Liver (tissue), 9 donors: ENCODE results near the gene ENTPD6. TPM values are rescaled to one million over a fixed set of nuclear protein-coding genes. Genes with fewer than 3 reads are reported as not detected.

Experiments
- DNase-seq: peaks from one replicate; pipeline ENCODE4 v3.0.0-alpha.2; 2017; ENCODE audit warnings: low spot score
- H3K27ac ChIP-seq, 2 donors: one replicate each; pipeline ENCODE4 v1.7.0; 2013; ENCODE audit warnings: inconsistent platforms in 2 of 2, low read length in 2 of 2, control low read depth in 1 of 2, low read depth in 1 of 2, mild to moderate bottlenecking in 1 of 2
- H3K27me3 ChIP-seq, 4 donors: one replicate each; pipeline versions ENCODE4 v1.6.1 to v1.7.0; 2013; ENCODE audit warnings: low read length in 3 of 4, inconsistent platforms in 1 of 4, mild to moderate bottlenecking in 1 of 4, moderate library complexity in 1 of 4; ENCODE audit not compliant: control insufficient read depth in 4 of 4, insufficient read depth in 4 of 4
- H3K36me3 ChIP-seq, 4 donors: one replicate each; pipeline versions ENCODE4 v1.6.1 to v1.7.0; 2013; ENCODE audit warnings: low read length in 3 of 4, mild to moderate bottlenecking in 3 of 4, low read depth in 1 of 4, moderate library complexity in 1 of 4; ENCODE audit not compliant: control insufficient read depth in 4 of 4, insufficient read depth in 3 of 4
- H3K4me1 ChIP-seq, 4 donors: one replicate each; pipeline versions ENCODE4 v1.6.1 to v1.7.0; 2013; ENCODE audit warnings: low read length in 3 of 4, mild to moderate bottlenecking in 3 of 4, moderate library complexity in 1 of 4; ENCODE audit not compliant: control insufficient read depth in 4 of 4, insufficient read depth in 4 of 4
- H3K4me3 ChIP-seq, 3 donors: one replicate each; pipeline versions ENCODE4 v1.6.1 to v1.7.0; 2013; ENCODE audit warnings: low read length in 3 of 3, control low read depth in 1 of 3, low read depth in 1 of 3, mild to moderate bottlenecking in 1 of 3
- H3K9ac ChIP-seq, 2 donors: one replicate each; pipeline ENCODE4 v1.7.0; 2013; ENCODE audit warnings: low read length in 2 of 2, mild to moderate bottlenecking in 2 of 2, moderate library complexity in 2 of 2, control low read depth in 1 of 2, low read depth in 1 of 2
- H3K9me3 ChIP-seq, 4 donors: one replicate each; pipeline versions ENCODE4 v1.6.1 to v1.7.0; 2013; ENCODE audit warnings: low read length in 3 of 4; ENCODE audit not compliant: control insufficient read depth in 4 of 4
- ATF3 ChIP-seq: IDR thresholded peaks from 2 replicates; pipeline ENCODE4 v1.6.1; 2016; ENCODE audit warnings: antibody characterized with exemption
- CTCF ChIP-seq: fragments of 150-350 bp; IDR thresholded peaks from 2 replicates; pipeline ENCODE4 v1.5.1; 2017; ENCODE audit warnings: improper control_type of control experiment, low read depth, low read length; ENCODE audit not compliant: missing input control
- GABPA ChIP-seq, 2 donors: IDR thresholded peaks in 1 of 2; conservative IDR thresholded peaks in 1 of 2; 2 replicates each; pipeline ENCODE4 v1.6.1; 2016; ENCODE audit warnings: antibody characterized with exemption in 2 of 2, mild to moderate bottlenecking in 1 of 2, moderate library complexity in 1 of 2
- JUND ChIP-seq, 2 donors: IDR thresholded peaks; 2 replicates each; pipeline ENCODE4 v1.6.1; 2016; ENCODE audit warnings: antibody characterized with exemption in 2 of 2
- NR2F2 ChIP-seq: IDR thresholded peaks from 2 replicates; pipeline ENCODE4 v1.6.1; 2016; ENCODE audit warnings: antibody characterized with exemption
- RAD21 ChIP-seq, 2 donors: IDR thresholded peaks; 2 replicates each; pipeline ENCODE4 v1.6.1; 2016; ENCODE audit warnings: antibody characterized with exemption in 2 of 2, mild to moderate bottlenecking in 2 of 2
- SP1 ChIP-seq: IDR thresholded peaks from 2 replicates; pipeline ENCODE4 v1.6.1; 2018; ENCODE audit warnings: antibody characterized with exemption, mild to moderate bottlenecking
- TAF1 ChIP-seq: conservative IDR thresholded peaks from 2 replicates; pipeline ENCODE4 v1.6.1; 2016; ENCODE audit warnings: antibody characterized with exemption, mild to moderate bottlenecking
- YY1 ChIP-seq: IDR thresholded peaks from 2 replicates; pipeline ENCODE4 v1.6.1; 2016; ENCODE audit warnings: antibody characterized with exemption, mild to moderate bottlenecking
- WGBS: extraction: QIAGEN DNeasy Blood & Tissue Kit; methylation state at CpG from one replicate; pipeline ENCODE4 v1.1.7; 2013; 5-methylcytosine and 5-hydroxymethylcytosine counted together
- polyA plus RNA-seq, 2 donors: library from polyadenylated mRNA; stranded (reverse) in 1 of 2; unstranded in 1 of 2; fragments of 200-250 nt in 1 of 2; fragments of >200 nt in 1 of 2; fragmentation: Nextera tagmentation in 1 of 2; extraction: Ambion mirVana in 1 of 2; gene quantifications; one replicate each; pipeline versions ENCODE4 v1.2.1 to v1.2.3, GENCODE V29; 2013 to 2015
- total RNA-seq, 2 donors: library from RNA; depleted of rRNA; stranded (reverse); fragments of >200 nt; gene quantifications; one replicate each; pipeline ENCODE4 v1.2.3, GENCODE V29; 2014
- TF ChIP-seq, protein P1 (sequence below): IDR thresholded peaks from 2 replicates; pipeline ENCODE4 v1.6.1; 2016; ENCODE audit warnings: antibody characterized with exemption, mild to moderate bottlenecking
- donor health status: healthy.
- donor health status: healthy.
- donor health status: healthy.
- donor health status: healthy.
- donor health status: healthy.

The ENTPD6 gene
- total RNA-seq (10 to 100 TPM; 19.0 to 29.7 TPM), polyA plus RNA-seq (10 to 100 TPM; 14.9 to 29.9 TPM)

GRCh38 chr20:25195014-25195961 lies at the start of gene ENTPD6:
Gene ENTPD6 (plus strand): TSS chr20:25195712. CDS start chr20:25206537, 10,825 bp downstream.
- H3K27ac ChIP-seq, result peak within 1 kb of the TSS; percentile 78 to 81
- TF ChIP-seq YY1 (peak; percentile 49), NR2F2 (no peak), SP1 (no peak), RAD21 (IDR thresholded peaks at IDR 0.05) (peak; percentile 6 to 15), JUND (IDR thresholded peaks at IDR 0.05) (no peak), ATF3 (no peak)
- TF ChIP-seq, protein P1, sequence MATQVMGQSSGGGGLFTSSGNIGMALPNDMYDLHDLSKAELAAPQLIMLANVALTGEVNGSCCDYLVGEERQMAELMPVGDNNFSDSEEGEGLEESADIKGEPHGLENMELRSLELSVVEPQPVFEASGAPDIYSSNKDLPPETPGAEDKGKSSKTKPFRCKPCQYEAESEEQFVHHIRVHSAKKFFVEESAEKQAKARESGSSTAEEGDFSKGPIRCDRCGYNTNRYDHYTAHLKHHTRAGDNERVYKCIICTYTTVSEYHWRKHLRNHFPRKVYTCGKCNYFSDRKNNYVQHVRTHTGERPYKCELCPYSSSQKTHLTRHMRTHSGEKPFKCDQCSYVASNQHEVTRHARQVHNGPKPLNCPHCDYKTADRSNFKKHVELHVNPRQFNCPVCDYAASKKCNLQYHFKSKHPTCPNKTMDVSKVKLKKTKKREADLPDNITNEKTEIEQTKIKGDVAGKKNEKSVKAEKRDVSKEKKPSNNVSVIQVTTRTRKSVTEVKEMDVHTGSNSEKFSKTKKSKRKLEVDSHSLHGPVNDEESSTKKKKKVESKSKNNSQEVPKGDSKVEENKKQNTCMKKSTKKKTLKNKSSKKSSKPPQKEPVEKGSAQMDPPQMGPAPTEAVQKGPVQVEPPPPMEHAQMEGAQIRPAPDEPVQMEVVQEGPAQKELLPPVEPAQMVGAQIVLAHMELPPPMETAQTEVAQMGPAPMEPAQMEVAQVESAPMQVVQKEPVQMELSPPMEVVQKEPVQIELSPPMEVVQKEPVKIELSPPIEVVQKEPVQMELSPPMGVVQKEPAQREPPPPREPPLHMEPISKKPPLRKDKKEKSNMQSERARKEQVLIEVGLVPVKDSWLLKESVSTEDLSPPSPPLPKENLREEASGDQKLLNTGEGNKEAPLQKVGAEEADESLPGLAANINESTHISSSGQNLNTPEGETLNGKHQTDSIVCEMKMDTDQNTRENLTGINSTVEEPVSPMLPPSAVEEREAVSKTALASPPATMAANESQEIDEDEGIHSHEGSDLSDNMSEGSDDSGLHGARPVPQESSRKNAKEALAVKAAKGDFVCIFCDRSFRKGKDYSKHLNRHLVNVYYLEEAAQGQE, result peak; percentile 30
- peaks cover 3 to 16% (median 9%) of the 10 kb centered on the region in 4 donors for H3K4me1 ChIP-seq
- H3K36me3 ChIP-seq, result no peaks in the 10 kb centered on the region
- no peaks in the 10 kb centered on the region for H3K9me3 ChIP-seq
- no peaks in the 10 kb centered on the region for H3K27me3 ChIP-seq
- peak within 1 kb of the TSS; percentile 78 to 96 (median 88) for H3K4me3 ChIP-seq
- peak; percentile 89 for DNase-seq
- 7% methylated on average over 75 of the region's 75 CpGs for WGBS
- H3K9ac ChIP-seq, result peak within 1 kb of the TSS; percentile 69 to 72

DNA sequence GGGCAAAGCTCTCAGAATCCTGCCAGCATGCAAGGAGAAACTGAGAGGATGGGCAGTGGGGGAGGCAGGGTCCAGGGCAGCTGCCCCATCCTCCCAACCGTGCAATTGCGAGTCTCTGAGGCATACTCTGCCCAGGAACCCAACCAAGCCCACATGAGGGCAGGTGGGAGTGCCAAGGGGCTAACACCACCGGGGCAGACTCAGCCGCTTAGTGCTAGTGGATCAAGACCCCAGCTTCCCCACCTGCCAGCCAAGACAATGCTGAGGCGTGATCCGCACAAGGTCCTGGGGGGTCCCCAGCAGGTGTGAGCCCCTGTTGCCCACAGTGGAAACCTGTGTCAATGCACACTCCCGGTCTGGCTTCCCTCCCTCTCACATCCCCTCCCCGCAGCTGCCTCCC lies 48.5 kb upstream of the ENTPD6 start:
- Histone ChIP-seq H3K27me3 (peaks cover 0 to 8% (median 7%) of the 10 kb centered on the region in 4 donors), H3K9ac (no peak overlapping the region), H3K9me3 (no peaks in the 10 kb centered on the region), H3K4me1 (peaks cover 0 to 9% (median 2%) of the 10 kb centered on the region in 4 donors), H3K4me3 (no peak overlapping the region), H3K36me3 (no peaks in the 10 kb centered on the region), H3K27ac (no peak overlapping the region)
- no peak for DNase-seq
- 79% methylated on average over 8 of the region's 8 CpGs for WGBS
- no peak for TF ChIP-seq GABPA (IDR thresholded peaks at IDR 0.05 in 1 of 2, conservative IDR thresholded peaks at IDR 0.05 in 1 of 2)
- no peak for TF ChIP-seq RAD21 (IDR thresholded peaks at IDR 0.05)
- no peak for TF ChIP-seq SP1
- no peak for TF ChIP-seq NR2F2
- no peak for TF ChIP-seq TAF1
- no peak for TF ChIP-seq ATF3
- no peak for TF ChIP-seq CTCF
